PC-3 (cell line): ENCODE results near the gene TGFBR3. TPM values are rescaled to one million over a fixed set of nuclear protein-coding genes. Genes with fewer than 3 reads are reported as not detected.
A peak's percentile ranks its signal among the peaks of the same experiment; 100 is the strongest.

Experiments
- ATAC-seq: fragments of 200-7000 bp; cut with Tn5 transposase; 2 replicates; pipeline ENCODE4 v1.9.1; 2020; ENCODE audit warnings: mild to moderate bottlenecking, moderate library complexity
- BruUV-seq: library from RNA; stranded (reverse); fragments of 400-500 nt; replicated peaks from 2 replicates; lab custom pipeline; 2021; lab: Mats Ljungman, UMichigan
- CTCF ChIA-PET: fragments of 300-600 bp; sonication (Branson Sonifier 250); formaldehyde crosslinking; loops from one replicate; lab custom pipeline; 2022; ENCODE audit warnings: antibody characterized with exemption; lab: Charles Lee
- POLR2A ChIA-PET: fragments of 300-600 bp; sonication (Branson Sonifier 250); formaldehyde crosslinking; loops from one replicate; lab custom pipeline; 2022; ENCODE audit warnings: antibody characterized with exemption; ENCODE audit not compliant: unreplicated experiment; lab: Charles Lee
- DNase-seq: peaks from one replicate; pipeline ENCODE4 v3.0.0-alpha.2; 2015
- H2AFZ ChIP-seq: fragments of 300-600 bp; sonication (generic); 2 replicates; pipeline ENCODE4 v1.6.0; 2016; ENCODE audit warnings: antibody characterized with exemption, low read length
- H3F3A ChIP-seq: fragments of 300-600 bp; sonication (generic); one replicate; pipeline ENCODE4 v1.6.0; 2017; ENCODE audit warnings: antibody characterized with exemption, low read length, control low read depth, mild to moderate bottlenecking; ENCODE audit not compliant: unreplicated experiment
- H3K27ac ChIP-seq: fragments of 300-600 bp; sonication (generic); 2 replicates; pipeline ENCODE4 v1.5.1; 2016; ENCODE audit warnings: mild to moderate bottlenecking, low read length
- H3K27me3 ChIP-seq: fragments of 300-600 bp; sonication (generic); 2 replicates; pipeline ENCODE4 v1.6.1; 2016; ENCODE audit warnings: low read length, mixed read lengths
- H3K36me3 ChIP-seq: fragments of 300-600 bp; sonication (generic); 2 replicates; pipeline ENCODE4 v1.6.1; 2016; ENCODE audit warnings: low read depth, mixed run types, low read length, mixed read lengths
- H3K4me1 ChIP-seq: fragments of 300-600 bp; sonication (generic); 2 replicates; pipeline ENCODE4 v1.5.1; 2016; ENCODE audit warnings: low read length; ENCODE audit not compliant: insufficient read depth
- H3K4me2 ChIP-seq: fragments of 300-600 bp; sonication (generic); 2 replicates; pipeline ENCODE4 v1.6.0; 2016; ENCODE audit warnings: low read length
- H3K4me3 ChIP-seq: fragments of 300-600 bp; sonication (generic); 2 replicates; pipeline ENCODE4 v1.5.1; 2016; ENCODE audit warnings: mild to moderate bottlenecking, low read length, mixed read lengths
- H3K79me2 ChIP-seq: fragments of 300-600 bp; sonication (generic); 2 replicates; pipeline ENCODE4 v1.6.1; 2017; ENCODE audit warnings: low read length, mixed read lengths
- H3K9ac ChIP-seq: fragments of 300-600 bp; sonication (generic); 2 replicates; pipeline ENCODE4 v1.6.0; 2016; ENCODE audit warnings: mild to moderate bottlenecking, low read length
- H3K9me2 ChIP-seq: fragments of 300-600 bp; sonication (generic); replicated peaks from 2 replicates; pipeline ENCODE4 v1.6.1; 2016; ENCODE audit warnings: mixed run types, low read length, mixed read lengths
- H3K9me3 ChIP-seq: fragments of 300-600 bp; sonication (generic); 2 replicates; pipeline ENCODE4 v1.6.1; 2016; ENCODE audit warnings: low read length, mixed read lengths
- H4K20me1 ChIP-seq: fragments of 300-600 bp; sonication (generic); 2 replicates; pipeline ENCODE4 v1.6.1; 2016; ENCODE audit warnings: low read length, mixed read lengths
- EZH2 ChIP-seq: fragments of 300-600 bp; sonication (generic); IDR thresholded peaks from one replicate; pipeline ENCODE4 v1.6.1; 2017; ENCODE audit warnings: antibody characterized with exemption, mild to moderate bottlenecking, low read length; ENCODE audit not compliant: unreplicated experiment
- EZH2phosphoT487 ChIP-seq: fragments of 300-600 bp; sonication (generic); IDR thresholded peaks from 2 replicates; pipeline ENCODE4 v1.6.1; 2018; ENCODE audit warnings: mild to moderate bottlenecking, antibody characterized with exemption, low read length, borderline replicate concordance
- intact Hi-C: fragments of 100-400 bp; cut with micrococcal nuclease; formaldehyde crosslinking; loops from 2 replicates; pipeline ENCODE4 v1.9.0; 2023
- total RNA-seq: library from RNA; depleted of rRNA; stranded (reverse); fragments of >200 nt; gene quantifications from 2 replicates; pipeline ENCODE4 v1.2.3, GENCODE V29; 2014
- TF ChIP-seq, protein P1 (sequence below): fragments of 300-600 bp; sonication (generic); conservative IDR thresholded peaks from 2 replicates; pipeline ENCODE4 v1.5.1; 2017; ENCODE audit warnings: antibody characterized with exemption, low read depth, mild to moderate bottlenecking, low read length

Gene TGFBR3
- total RNA-seq, 1 experiment from 2014 or later: 2.8 TPM

DNA sequence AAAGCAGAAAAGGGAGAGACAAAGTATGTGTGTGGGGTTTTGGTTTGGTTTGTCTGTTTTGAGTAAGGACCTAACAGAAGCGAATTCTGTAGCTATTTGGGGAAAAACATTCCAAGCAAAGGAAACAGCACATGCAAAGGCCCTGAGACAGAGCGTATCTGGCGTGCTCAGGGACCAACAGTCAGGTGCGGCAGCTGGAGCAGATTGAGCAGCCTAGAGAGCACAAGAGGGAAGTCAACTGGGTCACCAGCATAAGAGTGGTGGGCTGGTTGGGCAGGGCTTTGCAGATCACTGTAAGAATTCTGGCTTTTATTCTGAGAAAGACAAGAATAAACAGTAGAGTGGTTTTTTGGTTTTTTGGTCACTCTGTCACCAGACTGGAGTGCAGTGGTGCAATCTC lies 11.8 kb downstream of the TGFBR3 start:
- Histone ChIP-seq H3K27ac (no peak overlapping the region), H3K9me3 (no peaks in the 10 kb centered on the region), H2AFZ (no peak overlapping the region), H3K4me1 (peaks cover 33% of the 10 kb centered on the region), H4K20me1 (no peaks in the 10 kb centered on the region), H3K27me3 (no peaks in the 10 kb centered on the region), H3K4me2 (no peak overlapping the region), H3K4me3 (no peak overlapping the region), H3K9ac (no peak overlapping the region), H3F3A (no peaks in the 10 kb centered on the region), H3K36me3 (no peaks in the 10 kb centered on the region), H3K9me2 (no peaks in the 10 kb centered on the region), H3K79me2 (peaks cover 4% of the 10 kb centered on the region; the same call in 1 of the 2 replicates)
- ChIA-PET POLR2A (no interaction called here), CTCF (no interaction called here)
- intact Hi-C loops: no loop called here
- DNase-seq: no peak
- ATAC-seq: no peak
- BruUV-seq: no TSS peak
- TF ChIP-seq, protein P1, sequence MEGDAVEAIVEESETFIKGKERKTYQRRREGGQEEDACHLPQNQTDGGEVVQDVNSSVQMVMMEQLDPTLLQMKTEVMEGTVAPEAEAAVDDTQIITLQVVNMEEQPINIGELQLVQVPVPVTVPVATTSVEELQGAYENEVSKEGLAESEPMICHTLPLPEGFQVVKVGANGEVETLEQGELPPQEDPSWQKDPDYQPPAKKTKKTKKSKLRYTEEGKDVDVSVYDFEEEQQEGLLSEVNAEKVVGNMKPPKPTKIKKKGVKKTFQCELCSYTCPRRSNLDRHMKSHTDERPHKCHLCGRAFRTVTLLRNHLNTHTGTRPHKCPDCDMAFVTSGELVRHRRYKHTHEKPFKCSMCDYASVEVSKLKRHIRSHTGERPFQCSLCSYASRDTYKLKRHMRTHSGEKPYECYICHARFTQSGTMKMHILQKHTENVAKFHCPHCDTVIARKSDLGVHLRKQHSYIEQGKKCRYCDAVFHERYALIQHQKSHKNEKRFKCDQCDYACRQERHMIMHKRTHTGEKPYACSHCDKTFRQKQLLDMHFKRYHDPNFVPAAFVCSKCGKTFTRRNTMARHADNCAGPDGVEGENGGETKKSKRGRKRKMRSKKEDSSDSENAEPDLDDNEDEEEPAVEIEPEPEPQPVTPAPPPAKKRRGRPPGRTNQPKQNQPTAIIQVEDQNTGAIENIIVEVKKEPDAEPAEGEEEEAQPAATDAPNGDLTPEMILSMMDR: no peak
- TF ChIP-seq EZH2phosphoT487: no peak
- TF ChIP-seq EZH2: no peak

DNA sequence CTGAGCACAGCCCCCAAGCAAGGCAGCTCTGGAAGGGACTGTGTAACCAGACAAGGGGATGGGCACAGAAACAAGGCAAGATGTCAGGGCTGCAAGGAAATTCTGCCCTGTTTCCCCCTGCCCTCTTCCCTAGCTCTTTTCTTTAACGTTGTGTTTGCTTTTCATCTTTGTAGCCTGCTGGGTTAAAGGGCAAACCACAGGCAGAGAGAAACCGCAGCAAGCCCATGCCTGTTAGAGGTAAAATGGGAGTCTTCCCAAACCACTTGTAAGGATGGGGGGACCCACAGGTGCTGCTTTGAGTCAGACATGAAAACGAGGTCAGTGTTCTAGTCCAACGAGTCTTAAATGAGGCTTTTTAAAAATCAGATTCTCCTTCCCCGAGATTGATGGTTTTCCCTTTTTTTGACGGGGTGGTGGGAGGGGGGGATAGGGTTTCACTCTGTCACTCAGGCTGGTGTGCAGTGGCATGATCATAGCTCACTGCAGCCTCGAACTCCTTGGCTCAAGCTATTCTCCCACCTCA lies 13.3 kb downstream of the TGFBR3 start:
- Histone ChIP-seq H3K9ac (no peak overlapping the region; the same call in 1 of the 2 replicates), H3K27me3 (no peaks in the 10 kb centered on the region), H3K27ac (peak overlapping the region; percentile 47), H3K4me3 (peak overlapping the region; percentile 37), H3K4me2 (peak overlapping the region; percentile 73), H3K9me2 (no peaks in the 10 kb centered on the region), H3K36me3 (no peaks in the 10 kb centered on the region), H3K9me3 (no peaks in the 10 kb centered on the region), H3F3A (no peaks in the 10 kb centered on the region), H4K20me1 (no peaks in the 10 kb centered on the region), H3K4me1 (peaks cover 20% of the 10 kb centered on the region), H3K79me2 (peaks cover 4% of the 10 kb centered on the region; the same call in 1 of the 2 replicates), H2AFZ (no peak overlapping the region)
- ATAC-seq (peak; percentile 77), DNase-seq (peak; percentile 82)
- TF ChIP-seq EZH2phosphoT487 (no peak), EZH2 (no peak)
- TF ChIP-seq, protein P1: no peak
- BruUV-seq: no TSS peak
- intact Hi-C loops: no loop called here
- ChIA-PET CTCF (no interaction called here), POLR2A (interaction anchor here (0.5 kb wide), 1 partner anchor 360 kb away, joined by 3 read pairs; no protein-coding TSS in a partner anchor)

DNA sequence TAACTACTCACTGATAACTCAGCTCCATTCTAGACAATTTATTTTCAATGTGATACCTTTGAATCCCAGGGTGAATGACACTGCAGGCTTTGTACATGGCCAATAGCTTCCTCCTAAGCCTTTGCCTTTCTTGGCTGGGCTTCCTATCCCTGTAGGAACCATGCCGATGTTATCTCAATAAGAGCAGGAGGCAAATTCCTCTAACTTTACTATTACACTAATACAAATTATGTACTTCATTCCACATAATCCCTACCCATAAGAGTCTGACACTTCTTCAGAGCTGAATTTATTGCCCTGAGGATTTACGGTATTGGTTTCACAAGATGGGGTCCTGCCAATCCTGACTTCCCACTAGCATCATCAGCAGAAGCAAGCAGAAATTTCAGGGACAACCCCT lies 14.0 kb downstream of the TGFBR3 start:
- Histone ChIP-seq H3K27ac (peak overlapping the region; percentile 47), H3K4me1 (peaks cover 20% of the 10 kb centered on the region), H3K36me3 (no peaks in the 10 kb centered on the region), H3K9ac (no peak overlapping the region; the same call in 1 of the 2 replicates), H3K4me2 (peak overlapping the region; percentile 73), H3K9me2 (no peaks in the 10 kb centered on the region), H2AFZ (no peak overlapping the region), H3K27me3 (no peaks in the 10 kb centered on the region), H3K9me3 (no peaks in the 10 kb centered on the region), H3F3A (no peaks in the 10 kb centered on the region), H4K20me1 (no peaks in the 10 kb centered on the region), H3K79me2 (peaks cover 4% of the 10 kb centered on the region; the same call in 1 of the 2 replicates), H3K4me3 (peak overlapping the region; percentile 37)
- BruUV-seq: no TSS peak
- ATAC-seq (peak; percentile 59), DNase-seq (peak; percentile 50)
- TF ChIP-seq EZH2: no peak
- TF ChIP-seq, protein P1: no peak
- intact Hi-C loops: no loop called here
- ChIA-PET POLR2A (no interaction called here), CTCF (no interaction called here)
